K562 (cell line): ENCODE measurements around the gene CEP89.

ENCODE experiments used
- EZH2 ChIP-seq: IDR thresholded peaks from 2 replicates; pipeline ENCODE4 v1.6.1; 2012; ENCODE audit warnings: low read depth, mild to moderate bottlenecking, inconsistent platforms, low read length, borderline replicate concordance
- FOXM1 ChIP-seq, 2 experiments: fragments of 450-650 bp in 1 of 2; sonication (generic) in 1 of 2; formaldehyde crosslinking in 1 of 2; IDR thresholded peaks; 2 replicates each; pipeline versions ENCODE4 v1.6.1 to v1.9.0; 2017 to 2022; ENCODE audit warnings: low read depth in 2 of 2, mild to moderate bottlenecking in 2 of 2, missing genetic modification reagents in 1 of 2, moderate library complexity in 1 of 2
- HDGF ChIP-seq: fragments of 450-650 bp; IDR thresholded peaks from 2 replicates; pipeline ENCODE4 v1.6.1; 2016
- JUNB ChIP-seq: fragments of 450-650 bp; formaldehyde crosslinking; conservative IDR thresholded peaks from 2 replicates; pipeline ENCODE4 v1.4.0; 2020; ENCODE audit warnings: mild to moderate bottlenecking
- POLR2A ChIP-seq: fragments of 450-650 bp; conservative IDR thresholded peaks from 2 replicates; pipeline ENCODE4 v1.6.1; 2016
- SMC3 ChIP-seq: conservative IDR thresholded peaks from 2 replicates; pipeline ENCODE4 v1.6.1; 2011; ENCODE audit warnings: low read depth, low read length, improper control_type of control experiment; ENCODE audit not compliant: insufficient read depth
- ZNF354B ChIP-seq: fragments of 250-450 bp; sonication (Bioruptor Pico); IDR thresholded peaks from 2 replicates; pipeline ENCODE4 v1.4.0; 2020
- TF ChIP-seq, protein P1 (sequence below), 3 experiments: IDR thresholded peaks in 2 of 3; conservative IDR thresholded peaks in 1 of 3; 2 replicates each; pipeline ENCODE4 v1.5.1; 2011 to 2012; ENCODE audit warnings: low read length in 3 of 3, mild to moderate bottlenecking in 3 of 3, control low read depth in 2 of 3, improper control_type of control experiment in 1 of 3, inconsistent platforms in 1 of 3, low read depth in 1 of 3, mixed read lengths in 1 of 3, moderate library complexity in 1 of 3; ENCODE audit not compliant: insufficient read depth in 2 of 3
- TF ChIP-seq, protein P2 (sequence below): fragments of 450-650 bp; conservative IDR thresholded peaks from 2 replicates; pipeline ENCODE4 v1.6.1; 2016; ENCODE audit warnings: missing genetic modification characterization, low read depth, mild to moderate bottlenecking, control low read depth, missing compliant biosample characterization

DNA sequence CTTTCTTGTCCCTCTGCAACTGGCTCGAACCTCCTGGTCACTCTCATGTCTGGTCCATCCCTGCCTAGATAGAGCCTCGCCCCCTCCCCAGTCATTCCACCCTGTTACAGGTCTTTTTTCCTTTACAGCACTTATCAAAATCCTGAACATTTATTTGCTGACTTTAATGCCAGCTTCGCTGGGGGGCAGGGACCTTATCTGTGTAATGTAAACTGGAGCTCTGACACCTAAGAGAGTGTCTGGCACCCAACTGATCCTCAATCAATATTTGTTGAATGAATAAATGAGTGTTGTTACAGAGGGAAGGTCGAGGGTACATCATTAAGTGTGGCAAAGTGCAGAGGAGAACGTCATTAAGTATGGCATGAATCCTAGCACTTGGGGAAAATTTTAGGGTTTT, 17.0 kb upstream of the CEP89 start:
- TF ChIP-seq POLR2A (no peak), SMC3 (no peak), EZH2 (no peak), JUNB (no peak), FOXM1 (IDR thresholded peaks at IDR 0.05; ENCODE audit: low read depth) (no peak), FOXM1 (CRISPR knock-in tag; IDR thresholded peaks at IDR 0.05; ENCODE audit: low read depth) (no peak), HDGF (no peak), ZNF354B (CRISPR knock-in tag) (no peak)
- TF ChIP-seq, protein P1, sequence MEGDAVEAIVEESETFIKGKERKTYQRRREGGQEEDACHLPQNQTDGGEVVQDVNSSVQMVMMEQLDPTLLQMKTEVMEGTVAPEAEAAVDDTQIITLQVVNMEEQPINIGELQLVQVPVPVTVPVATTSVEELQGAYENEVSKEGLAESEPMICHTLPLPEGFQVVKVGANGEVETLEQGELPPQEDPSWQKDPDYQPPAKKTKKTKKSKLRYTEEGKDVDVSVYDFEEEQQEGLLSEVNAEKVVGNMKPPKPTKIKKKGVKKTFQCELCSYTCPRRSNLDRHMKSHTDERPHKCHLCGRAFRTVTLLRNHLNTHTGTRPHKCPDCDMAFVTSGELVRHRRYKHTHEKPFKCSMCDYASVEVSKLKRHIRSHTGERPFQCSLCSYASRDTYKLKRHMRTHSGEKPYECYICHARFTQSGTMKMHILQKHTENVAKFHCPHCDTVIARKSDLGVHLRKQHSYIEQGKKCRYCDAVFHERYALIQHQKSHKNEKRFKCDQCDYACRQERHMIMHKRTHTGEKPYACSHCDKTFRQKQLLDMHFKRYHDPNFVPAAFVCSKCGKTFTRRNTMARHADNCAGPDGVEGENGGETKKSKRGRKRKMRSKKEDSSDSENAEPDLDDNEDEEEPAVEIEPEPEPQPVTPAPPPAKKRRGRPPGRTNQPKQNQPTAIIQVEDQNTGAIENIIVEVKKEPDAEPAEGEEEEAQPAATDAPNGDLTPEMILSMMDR (IDR thresholded peaks at IDR 0.05 in 2 of 3, conservative IDR thresholded peaks at IDR 0.05 in 1 of 3; ENCODE audit: insufficient read depth in 2 of 3, low read depth in 1 of 3, low read length in 3 of 3): no peak
- TF ChIP-seq, protein P2, sequence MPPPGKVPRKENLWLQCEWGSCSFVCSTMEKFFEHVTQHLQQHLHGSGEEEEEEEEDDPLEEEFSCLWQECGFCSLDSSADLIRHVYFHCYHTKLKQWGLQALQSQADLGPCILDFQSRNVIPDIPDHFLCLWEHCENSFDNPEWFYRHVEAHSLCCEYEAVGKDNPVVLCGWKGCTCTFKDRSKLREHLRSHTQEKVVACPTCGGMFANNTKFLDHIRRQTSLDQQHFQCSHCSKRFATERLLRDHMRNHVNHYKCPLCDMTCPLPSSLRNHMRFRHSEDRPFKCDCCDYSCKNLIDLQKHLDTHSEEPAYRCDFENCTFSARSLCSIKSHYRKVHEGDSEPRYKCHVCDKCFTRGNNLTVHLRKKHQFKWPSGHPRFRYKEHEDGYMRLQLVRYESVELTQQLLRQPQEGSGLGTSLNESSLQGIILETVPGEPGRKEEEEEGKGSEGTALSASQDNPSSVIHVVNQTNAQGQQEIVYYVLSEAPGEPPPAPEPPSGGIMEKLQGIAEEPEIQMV (tag): no peak
